ENCODE measurements around the gene NARF.
"Not testable (repeated sequence)": the region's sequence is repeated elsewhere in the genome, so short reads cannot be mapped to it uniquely, and the experiment has no call there.

Gene NARF

DNA sequence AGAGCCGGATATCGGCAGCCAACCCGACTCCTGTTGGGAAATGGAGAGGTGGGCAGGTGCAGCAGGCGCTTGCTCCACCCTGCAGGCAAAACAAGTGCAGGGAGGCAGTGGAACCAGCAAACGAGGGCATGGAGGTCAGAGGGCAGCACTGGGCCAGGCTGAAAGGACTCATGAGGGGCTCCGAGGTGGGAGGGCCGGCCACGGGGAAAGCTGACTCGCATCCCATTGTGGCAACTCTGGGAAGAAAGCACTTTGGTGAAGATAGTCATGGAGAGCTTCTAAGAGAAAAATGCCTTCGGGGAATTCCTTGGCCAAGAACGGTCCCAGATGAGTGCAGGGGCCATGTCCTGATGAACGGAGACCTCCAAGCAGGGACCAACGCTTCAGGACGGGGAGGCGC lies 12.4 kb upstream of the NARF start:
- no peak for DNase-seq (ENCODE audit: low read depth in 2 of 2)

DNA sequence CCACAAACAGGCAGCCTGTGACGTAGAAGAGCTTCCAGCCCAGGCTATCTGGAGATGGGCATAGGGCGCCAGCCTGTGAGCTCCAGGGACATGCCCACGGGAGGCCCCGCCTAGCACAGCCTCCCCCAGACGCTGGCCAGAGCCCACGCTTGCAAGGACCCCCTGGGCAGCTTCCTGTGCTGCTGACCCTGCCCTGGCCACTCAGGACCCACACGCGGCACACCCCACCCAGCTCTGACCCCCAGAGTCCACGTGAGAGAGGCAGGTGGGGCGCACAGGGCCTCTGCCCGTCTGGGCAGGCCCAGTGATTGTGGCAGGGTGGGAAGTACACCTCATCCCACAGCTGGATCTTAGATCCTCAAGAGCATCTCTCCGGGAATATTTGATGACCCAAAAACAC lies 11.9 kb upstream of the NARF start:
- DNase-seq (ENCODE audit: low read depth in 2 of 2): no peak

DNA sequence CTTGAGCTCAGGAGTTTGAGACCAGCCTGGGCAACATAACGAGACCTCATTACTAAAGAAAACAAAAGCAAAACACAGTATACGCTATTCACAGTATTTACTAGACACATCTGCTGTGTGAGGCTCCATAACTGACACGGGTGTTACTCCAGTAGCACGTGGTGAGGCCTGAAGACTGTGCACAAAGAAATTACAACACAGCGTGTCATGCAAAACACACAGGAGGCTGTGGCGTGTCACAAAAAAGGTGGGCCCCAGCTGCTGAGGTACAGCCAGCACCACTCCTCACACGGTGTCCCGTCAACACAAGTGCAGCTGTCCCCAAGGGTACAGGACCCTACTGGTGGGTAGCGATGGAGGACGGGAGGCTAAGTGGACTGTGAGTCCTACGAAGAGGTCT lies 10.7 kb upstream of the NARF start:
- no peak for DNase-seq (ENCODE audit: low read depth in 2 of 2)

DNA sequence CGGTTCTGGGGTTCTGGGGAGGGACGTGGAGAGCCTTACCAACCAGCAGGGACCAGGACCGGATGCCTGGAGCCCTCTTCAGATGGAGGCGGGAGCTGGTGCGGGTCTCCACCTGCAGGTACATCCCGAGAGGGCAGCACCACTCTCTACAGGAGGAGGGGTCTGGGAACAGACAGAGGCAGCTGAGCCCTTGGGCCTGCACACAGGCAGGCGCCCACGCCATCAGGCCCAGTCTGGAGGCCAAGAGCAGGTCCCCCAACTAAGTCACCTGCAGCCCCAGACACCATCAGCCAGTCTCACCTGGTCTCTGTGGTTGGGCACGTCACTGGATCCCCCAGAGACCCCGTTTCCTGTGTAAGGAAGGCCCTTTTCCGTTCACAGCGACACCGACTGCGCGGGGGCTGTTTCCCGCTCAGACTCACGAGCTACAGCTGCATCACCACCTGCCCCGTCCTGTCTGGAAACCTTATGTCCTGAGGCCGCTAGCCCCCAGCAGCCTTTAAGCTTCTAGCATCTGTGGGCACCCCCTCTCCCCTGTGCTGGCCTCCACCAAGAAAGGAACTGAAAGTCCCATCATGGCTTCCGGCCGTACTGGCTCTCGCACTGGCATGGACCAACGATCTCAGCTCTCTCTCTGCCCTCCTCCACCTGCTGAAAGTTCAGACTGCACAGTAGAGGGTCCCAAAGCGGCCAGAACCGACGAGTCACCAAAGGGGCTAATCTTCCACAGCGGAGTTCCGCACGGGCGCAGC lies 9.2 kb upstream of the NARF start:
- peak; percentile 30 to 58 for DNase-seq (ENCODE audit: low read depth in 2 of 2)

DNA sequence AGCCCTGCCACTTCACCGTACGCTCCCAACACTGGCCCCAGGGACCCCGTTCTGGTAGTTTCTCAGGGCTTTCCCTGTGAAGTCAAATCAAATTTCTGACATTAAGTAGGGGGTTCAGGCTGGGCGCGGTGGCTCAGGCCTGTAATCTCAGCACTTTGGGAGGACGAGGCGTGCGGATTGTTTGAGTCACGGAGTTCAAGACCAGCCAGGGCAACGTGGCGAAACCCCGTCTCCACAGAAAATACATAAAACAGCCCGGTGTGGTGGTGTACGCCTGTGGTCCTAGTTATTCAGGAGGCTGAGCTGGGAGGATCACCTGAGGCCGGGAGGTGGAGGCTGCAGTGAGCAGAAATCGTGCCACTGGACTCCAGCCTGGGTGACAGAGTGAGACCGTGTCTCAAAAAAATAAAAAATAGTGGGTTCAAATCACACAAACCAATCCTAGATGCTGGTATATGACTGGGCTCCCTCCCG lies 8.6 kb upstream of the NARF start:
- peak in 1 of 2 donors; percentile 32 for DNase-seq (ENCODE audit: low read depth in 2 of 2)

DNA sequence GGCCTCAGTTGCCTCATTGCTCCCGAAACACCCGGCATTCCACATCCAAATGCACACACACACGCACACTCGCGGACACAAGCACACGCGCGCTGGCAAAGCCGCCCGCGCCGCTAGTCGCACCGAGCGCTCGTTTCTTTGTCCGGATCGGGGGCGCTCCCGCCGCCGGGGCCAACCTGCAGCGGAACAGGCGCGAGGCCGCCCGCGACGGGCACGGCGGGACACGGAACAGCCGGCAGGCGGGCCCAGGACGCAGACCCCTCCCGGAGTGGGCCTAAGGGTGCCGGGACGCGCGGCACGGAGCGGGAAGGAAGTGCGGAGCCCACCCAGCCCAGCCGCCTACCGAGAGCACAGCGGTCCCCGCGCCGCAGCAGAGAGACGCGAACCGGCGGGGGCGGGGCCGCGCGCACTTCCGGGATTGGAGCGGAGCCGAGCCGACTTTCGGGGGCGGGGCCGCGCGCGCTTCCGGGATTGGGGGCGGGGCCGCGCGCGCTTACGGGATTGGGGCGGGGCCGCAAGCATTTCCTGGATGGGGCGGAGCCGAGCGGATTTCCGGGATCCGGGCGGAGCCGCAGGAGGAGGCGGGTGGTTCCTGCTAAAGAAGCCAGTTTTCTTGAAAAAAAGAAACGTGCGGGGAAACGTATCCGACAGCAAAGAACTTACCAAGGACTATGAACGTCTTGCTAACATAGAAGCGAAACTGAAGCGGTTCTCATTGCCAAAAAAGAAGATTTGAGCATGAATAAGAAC lies 8.0 kb upstream of the NARF start, which contains the start of gene CYBC1:
CYBC1 (minus strand) TSS at position 396 of the 750 bp plus-strand sequence. CDS start 1,498 bp downstream, outside the sequence.
- DNase-seq (ENCODE audit: low read depth in 2 of 2): peak; percentile 92 to 94

DNA sequence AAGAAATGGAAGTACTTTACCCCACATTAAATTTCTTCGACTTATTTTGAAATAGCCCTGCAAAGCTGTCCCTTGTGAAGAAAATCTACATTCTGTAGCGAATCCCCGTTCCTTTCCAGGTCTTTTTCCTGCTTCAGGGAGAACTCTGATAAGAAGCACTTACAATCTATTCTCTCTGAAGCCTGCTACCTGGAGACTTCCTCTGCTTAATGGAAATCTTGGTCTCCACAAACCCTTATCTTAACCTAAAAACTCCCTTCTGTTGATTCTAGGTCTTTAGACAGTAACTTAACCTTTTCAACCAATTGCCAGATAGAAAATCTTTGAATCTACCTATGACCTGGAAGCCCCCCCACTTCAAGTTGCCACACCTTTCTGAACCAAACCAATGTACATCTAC lies 6.4 kb upstream of the NARF start:
- no peak for DNase-seq (ENCODE audit: low read depth in 2 of 2)

DNA sequence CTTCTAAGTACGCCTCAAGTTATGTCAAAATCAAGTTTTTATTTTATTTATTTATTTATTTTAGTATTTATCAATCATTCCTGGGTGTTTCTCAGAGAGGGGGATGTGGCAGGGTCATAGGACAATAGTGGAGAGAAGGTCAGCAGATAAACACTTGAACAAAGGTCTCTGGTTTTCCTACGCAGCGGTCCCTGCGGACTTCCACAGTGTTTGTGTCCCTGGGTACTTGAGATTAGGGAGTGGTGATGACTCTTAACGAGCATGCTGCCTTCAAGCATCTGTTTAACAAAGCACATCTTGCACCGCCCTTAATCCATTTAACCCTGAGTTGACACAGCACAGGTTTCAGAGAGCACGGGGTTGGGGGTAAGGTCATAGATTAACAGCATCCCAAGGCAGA lies 5.4 kb upstream of the NARF start:
- not testable (repeated sequence) for DNase-seq (ENCODE audit: low read depth in 2 of 2)

DNA sequence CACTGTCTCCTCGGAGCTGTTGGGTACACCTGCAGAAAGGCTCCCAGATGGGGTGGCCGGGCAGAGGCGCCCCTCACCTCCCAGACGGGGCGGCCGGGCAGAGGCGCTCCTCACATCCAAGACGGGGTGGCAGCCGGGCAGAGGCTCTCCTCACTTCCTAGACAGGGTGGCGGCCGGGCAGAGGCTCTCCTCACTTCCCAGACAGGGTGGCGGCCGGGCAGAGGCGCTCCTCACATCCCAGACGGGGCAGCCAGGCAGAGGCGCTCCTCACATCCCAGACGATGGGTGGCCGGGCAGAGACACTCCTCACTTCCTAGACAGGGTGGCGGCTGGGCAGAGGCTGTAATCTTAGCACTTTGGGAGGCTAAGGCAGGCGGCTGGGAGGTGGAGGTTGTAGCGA lies 4.8 kb upstream of the NARF start:
- not testable (repeated sequence) for DNase-seq (ENCODE audit: low read depth in 2 of 2)

DNA sequence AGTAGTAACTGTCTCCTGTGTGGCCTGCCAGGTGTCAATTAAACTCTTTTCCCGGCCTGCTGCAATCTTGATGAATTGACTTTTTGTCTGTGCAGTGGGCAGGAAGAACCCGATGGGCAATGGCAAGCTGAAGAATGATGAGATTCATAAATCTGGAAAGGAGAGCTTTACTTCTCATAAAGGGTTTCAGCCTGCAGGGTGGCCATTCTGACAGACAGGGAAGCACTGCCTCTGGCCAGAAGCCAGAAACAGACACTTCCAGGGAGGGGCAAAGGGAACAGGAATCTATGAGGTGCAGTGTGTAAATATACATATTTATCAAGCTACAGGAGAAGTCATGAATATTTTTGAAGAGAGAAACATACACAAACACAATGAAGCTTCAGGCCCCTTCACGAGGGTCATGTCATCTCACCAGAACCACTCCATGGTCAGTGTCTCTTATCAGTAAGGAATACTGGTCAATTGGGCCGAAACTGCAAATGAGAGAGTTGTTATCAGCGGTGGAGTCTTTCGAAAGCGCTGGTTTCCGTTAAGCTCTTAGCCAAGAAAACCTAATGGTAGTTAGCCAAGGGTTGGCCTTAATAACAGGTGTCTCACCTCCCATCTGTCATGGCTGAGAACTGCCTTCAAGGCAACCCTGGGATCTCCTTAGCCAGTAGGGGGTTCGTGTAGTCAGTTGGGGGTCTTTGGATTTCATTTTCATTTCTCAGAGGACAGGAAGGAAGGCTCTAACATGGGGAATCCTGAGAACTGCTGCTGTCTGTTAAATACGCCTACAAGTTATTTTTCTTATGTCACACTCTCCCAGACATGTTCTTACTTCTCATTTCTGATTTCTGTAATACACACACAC lies 1.2 kb upstream of the NARF start:
- no peak for DNase-seq (ENCODE audit: low read depth in 2 of 2)

DNA sequence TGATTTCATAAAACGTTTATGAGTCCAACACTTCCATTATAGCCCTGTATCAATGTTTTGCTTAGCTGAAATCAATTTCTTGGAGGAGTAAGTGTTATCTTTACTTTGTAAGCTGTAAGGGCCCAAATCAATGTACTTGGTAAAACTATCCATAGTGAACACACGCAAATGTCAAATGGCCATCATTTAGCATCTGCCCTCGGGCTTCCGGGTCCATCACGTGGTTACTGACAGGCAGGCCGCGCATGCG lies 687 bp upstream of the NARF start:
- no peak for DNase-seq (ENCODE audit: low read depth in 2 of 2)

DNA sequence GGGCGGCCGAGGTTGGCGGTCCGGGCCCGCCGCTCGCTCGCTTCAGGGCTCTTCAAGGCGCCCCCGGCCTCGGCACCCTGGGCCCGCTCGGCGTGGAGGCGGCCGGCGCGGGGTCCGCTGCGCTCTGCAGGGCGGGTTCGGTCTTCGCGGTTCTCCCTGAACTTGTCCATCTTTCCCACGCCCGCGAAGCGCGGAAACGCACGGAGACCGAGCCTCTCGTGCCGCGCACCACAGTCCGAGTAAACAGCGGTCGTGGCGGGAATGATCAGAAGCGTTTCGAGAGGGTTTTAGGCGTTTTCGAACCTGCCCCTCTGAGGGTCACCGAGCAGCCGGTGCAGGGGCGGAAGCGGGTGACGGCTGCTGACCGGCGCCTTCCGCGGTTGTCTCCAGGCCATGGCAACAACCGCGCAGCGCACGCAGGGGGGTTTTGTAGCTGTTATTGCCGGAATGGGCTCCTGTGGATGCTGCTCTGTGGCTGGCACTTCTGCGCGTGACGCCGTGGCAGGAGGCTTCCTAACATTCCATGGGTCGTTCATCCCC lies 414 bp downstream of the NARF start:
- no peak for DNase-seq (ENCODE audit: low read depth in 2 of 2)

DNA sequence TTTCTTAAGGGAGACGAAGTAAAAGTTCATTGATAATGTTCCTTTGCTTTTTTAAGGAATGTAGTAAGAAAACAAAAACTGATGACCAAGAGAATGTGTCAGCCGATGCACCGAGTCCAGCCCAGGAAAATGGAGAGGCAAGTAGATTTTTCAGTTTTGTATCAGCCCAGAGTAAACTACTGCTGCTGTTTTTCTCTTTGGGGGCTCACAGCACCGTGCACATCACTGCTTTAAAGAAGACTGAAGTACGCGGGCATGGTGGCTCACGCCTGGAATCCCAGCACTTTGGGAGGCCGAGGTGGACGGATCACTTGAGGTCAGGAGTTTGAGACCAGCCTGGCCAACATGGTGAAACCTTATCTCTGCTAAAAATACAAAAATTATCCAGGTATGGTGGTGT lies 1.4 kb downstream of the NARF start:
- not testable (repeated sequence) for DNase-seq (ENCODE audit: low read depth in 2 of 2)

DNA sequence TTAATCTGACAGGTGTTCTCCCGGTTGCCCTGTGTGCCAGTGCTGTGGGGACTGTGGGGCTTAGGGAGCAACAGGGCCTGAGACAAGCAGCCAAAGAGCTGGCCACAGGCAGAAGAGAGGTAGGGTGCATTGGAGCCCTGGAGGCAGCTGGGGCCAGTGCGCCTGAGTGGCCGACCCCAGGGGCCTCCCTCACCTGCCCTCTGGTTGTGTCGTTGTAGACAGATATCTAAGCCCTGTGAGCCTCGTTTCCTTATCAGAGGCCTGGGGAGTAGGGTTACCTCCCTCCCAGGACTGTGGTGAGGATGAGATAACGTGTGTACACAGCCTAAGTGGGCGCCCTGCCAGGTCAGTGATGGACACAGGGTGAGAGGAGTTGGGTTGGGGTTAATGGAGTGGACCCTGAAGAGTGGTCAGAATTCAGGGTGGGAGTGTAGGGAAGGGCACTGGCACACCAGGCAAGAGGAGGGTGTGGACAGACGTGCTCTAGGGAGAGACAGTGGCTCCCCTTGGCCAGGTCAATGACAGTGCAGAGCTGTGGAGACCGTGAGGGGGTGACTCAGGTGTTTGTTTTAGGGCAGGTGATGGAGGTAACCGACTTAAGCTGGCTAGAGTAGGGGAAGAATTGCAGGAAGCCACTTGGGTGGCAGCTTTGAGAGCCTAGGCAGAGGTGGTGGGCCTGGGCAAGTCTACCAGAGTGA lies 3.4 kb downstream of the NARF start:
- no peak for DNase-seq (ENCODE audit: low read depth in 2 of 2)

DNA sequence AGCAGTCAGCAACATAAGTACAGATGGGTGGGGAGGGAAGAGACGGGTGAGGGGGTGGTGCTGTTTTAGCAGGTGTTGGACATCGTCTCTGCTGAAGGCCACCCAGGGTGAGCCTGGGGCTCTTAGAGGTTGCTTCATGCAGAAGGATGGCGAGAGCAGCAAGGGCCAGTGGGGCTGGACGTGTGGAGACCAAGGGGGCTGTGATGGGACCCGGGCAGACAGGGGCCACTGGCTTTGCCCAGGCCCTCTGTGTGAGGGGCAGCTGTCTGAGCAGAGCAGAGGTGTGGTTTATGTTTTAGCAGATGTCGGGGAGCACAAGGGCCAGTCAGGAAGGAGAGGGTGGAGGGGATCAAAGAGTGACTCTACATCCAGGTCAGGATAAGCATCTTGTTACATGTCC lies 4.8 kb downstream of the NARF start:
- DNase-seq (ENCODE audit: low read depth in 2 of 2): no peak

DNA sequence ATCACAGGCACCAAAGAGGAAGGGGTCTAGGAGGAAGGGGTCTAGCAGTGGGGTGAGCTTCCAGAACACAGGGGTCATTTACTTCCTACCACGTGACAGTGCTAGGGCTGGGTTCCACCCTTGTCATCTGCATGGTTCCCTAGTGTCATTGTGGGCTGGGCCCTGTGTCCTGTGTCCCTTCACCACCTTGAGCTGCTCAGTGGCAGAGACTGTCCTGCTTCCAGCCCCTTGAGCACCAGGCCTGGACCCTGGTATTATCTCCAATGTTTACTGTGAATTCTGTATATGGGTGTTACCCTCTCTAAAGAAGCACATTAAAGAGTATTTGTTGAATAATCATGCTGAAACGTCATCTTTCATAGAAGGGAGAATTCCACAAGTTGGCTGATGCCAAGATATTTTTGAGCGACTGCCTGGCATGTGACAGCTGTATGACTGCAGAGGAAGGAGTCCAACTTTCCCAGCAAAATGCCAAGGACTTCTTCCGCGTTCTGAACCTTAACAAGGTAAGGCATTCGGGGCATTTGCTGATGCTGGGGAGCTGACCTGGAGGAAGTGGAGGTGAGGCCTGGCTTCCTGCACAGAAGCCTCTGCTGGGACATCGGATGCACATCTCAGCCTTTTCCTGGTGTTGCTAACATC lies 5.5 kb downstream of the NARF start:
- no peak for DNase-seq (ENCODE audit: low read depth in 2 of 2)

DNA sequence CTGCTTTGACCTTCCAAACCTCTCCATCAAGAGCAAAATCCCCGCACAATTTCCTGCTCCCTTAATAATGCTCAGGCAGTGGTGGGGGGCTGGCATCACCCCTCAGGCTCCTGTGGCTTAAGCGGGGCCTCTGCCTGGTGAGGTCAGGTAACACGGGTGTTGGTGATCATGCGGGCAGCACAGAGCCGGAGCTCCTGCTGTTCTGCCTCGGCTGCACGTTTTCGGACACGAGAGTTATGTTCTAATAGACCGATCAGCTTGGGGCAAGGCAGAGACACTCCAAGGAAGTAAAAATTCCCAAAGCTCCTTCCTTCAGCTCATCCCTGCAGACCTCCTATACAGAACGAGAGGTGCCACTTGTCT lies 6.0 kb downstream of the NARF start:
- DNase-seq (ENCODE audit: low read depth in 2 of 2): no peak

DNA sequence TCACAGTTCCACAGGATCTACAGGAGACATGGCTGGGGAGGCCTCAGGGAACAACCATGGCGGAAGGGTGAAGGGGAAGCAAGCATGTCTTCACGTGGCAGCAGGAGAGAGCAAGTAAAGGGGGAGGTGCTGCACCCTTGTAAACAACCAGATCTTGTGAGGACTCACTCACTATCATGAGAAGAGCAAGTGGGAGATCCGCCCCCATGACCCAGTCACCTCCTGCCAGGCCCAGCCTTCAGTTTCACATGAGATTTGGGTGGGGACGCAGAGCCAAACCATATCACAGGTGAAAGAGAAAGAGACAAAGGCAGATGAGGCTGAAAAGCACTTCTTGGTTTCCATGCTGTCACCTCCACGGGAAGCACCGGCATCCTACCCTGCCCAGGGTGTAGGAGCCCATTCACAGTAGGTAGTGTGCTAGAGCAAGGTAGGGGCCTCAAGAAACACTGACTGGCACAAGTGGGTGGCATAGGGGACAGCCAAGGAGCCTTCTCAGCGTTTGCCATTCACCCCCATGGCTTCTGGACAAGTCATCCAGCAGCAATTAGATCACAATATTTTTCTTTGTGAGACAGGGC lies 6.6 kb downstream of the NARF start:
- no peak for DNase-seq (ENCODE audit: low read depth in 2 of 2)

DNA sequence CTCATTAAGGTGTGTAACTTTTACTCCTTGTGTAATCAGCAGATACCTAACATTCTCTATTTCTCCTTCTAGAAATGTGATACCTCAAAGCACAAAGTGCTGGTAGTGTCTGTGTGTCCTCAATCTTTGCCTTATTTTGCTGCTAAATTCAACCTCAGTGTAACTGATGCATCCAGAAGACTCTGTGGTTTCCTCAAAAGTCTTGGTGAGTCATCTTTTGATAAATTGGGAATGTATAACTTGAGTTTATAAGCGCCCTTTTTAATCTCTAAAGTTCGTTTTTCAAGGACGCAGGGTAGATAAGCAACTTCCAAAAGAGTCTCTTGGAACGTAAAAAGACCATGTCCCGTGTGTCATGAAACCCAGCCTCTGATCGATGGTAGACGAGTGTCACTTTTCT lies 10.2 kb downstream of the NARF start:
- no peak for DNase-seq (ENCODE audit: low read depth in 2 of 2)

DNA sequence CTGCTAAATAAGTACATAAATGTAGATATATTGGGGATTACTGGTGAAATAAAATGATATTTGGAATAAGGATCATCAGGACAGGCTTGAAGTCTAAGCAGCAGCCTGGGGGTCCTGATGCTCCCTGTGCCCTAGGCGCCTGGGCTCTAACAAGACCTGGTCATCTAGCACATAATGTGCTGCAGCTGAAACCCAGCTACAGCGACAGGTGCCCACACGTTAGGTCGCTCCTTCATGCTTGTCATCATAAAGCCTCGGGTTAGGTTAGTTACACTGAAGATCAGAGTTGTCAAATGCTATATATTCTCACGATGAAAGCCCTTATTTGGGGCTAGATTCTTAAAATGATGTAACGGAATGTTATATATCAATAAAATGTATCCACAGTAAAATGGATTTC lies 11.5 kb downstream of the NARF start:
- no peak for DNase-seq (ENCODE audit: low read depth in 2 of 2)
